H1 (cell line): Measurements from ENCODE around the gene COL2A1. TPM values are rescaled to one million over a fixed set of nuclear protein-coding genes. Genes with fewer than 3 reads are reported as not detected.

Experiments
- CTCF ChIA-PET: fragments of 300-600 bp; sonication (Branson Sonifier 250); formaldehyde crosslinking; loops from one replicate; lab custom pipeline; 2021; ENCODE audit not compliant: partially characterized antibody; lab: Charles Lee
- POLR2A ChIA-PET: fragments of 300-600 bp; sonication (Branson Sonifier 250); formaldehyde crosslinking; loops from one replicate; lab custom pipeline; 2021; ENCODE audit warnings: inconsistent platforms; ENCODE audit not compliant: partially characterized antibody; lab: Charles Lee
- DNase-seq, 2 experiments: peaks; one replicate each; pipeline versions ENCODE4 v3.0.0 to v3.0.0-alpha.2; 2010 to 2022; ENCODE audit warnings: low spot score in 2 of 2, low read depth in 1 of 2, mixed read lengths in 1 of 2
- FAIRE-seq: peaks from 2 replicates; lab custom pipeline; 2011; peaks lifted over from hg19 to GRCh38; lab: Jason Lieb, UNC
- H2AFZ ChIP-seq: 2 replicates; pipeline ENCODE4 v1.8.1; 2012; ENCODE audit warnings: low read length, inconsistent platforms
- H2AK5ac ChIP-seq: 2 replicates; pipeline ENCODE4 v1.6.1; 2013; ENCODE audit warnings: low read depth, low read length
- H2BK120ac ChIP-seq: replicated peaks from 2 replicates; pipeline ENCODE3; 2013; ENCODE audit warnings: low read depth, low read length, inconsistent platforms
- H2BK12ac ChIP-seq: 2 replicates; pipeline ENCODE4 v1.6.1; 2013; ENCODE audit warnings: low read depth, low read length
- H2BK15ac ChIP-seq: 2 replicates; pipeline ENCODE4 v1.6.1; 2013; ENCODE audit warnings: low read length
- H2BK20ac ChIP-seq: 2 replicates; pipeline ENCODE4 v1.6.1; 2013; ENCODE audit warnings: low read length
- H2BK5ac ChIP-seq: 2 replicates; pipeline ENCODE4 v1.6.1; 2013; ENCODE audit warnings: low read depth, low read length
- H3K14ac ChIP-seq: 2 replicates; pipeline ENCODE4 v1.6.1; 2013; ENCODE audit warnings: inconsistent platforms; ENCODE audit not compliant: insufficient read length
- H3K18ac ChIP-seq: 2 replicates; pipeline ENCODE4 v1.6.1; 2013; ENCODE audit warnings: low read length; ENCODE audit errors: extremely low read depth
- H3K23ac ChIP-seq: 2 replicates; pipeline ENCODE4 v1.6.1; 2013; ENCODE audit warnings: inconsistent platforms; ENCODE audit not compliant: insufficient read length
- H3K23me2 ChIP-seq: 2 replicates; pipeline ENCODE4 v1.6.1; 2013; ENCODE audit warnings: low read depth, low read length
- H3K27ac ChIP-seq: 2 replicates; pipeline ENCODE4 v1.6.1; 2011; ENCODE audit warnings: low read depth, low read length, inconsistent platforms
- H3K27me3 ChIP-seq, 4 experiments: replicated peaks in 1 of 4; 1 replicate in 1 of 4; 2 replicates in 3 of 4; pipeline versions ENCODE4 v1.6.1 to v1.8.1; 2011 to 2013; ENCODE audit warnings: low read length in 3 of 4, mild to moderate bottlenecking in 3 of 4, inconsistent platforms in 2 of 4, mixed read lengths in 2 of 4, moderate library complexity in 1 of 4; ENCODE audit not compliant: control insufficient read depth in 3 of 4, insufficient read depth in 3 of 4; ENCODE audit errors: extremely low read depth in 1 of 4
- H3K36me3 ChIP-seq, 4 experiments: 2 replicates each; pipeline versions ENCODE4 v1.6.1 to v1.8.1; 2011 to 2013; ENCODE audit warnings: mild to moderate bottlenecking in 4 of 4, low read length in 3 of 4, moderate library complexity in 2 of 4, control low read depth in 1 of 4, inconsistent platforms in 1 of 4; ENCODE audit not compliant: insufficient read depth in 4 of 4, control insufficient read depth in 2 of 4
- H3K4ac ChIP-seq: replicated peaks from 2 replicates; pipeline ENCODE3; 2013; ENCODE audit warnings: low read length, low read depth, mixed read lengths, inconsistent platforms; ENCODE audit not compliant: insufficient read length
- H3K4me1 ChIP-seq, 4 experiments: replicated peaks in 1 of 4; 1 replicate in 1 of 4; 2 replicates in 3 of 4; pipeline versions ENCODE4 v1.6.1 to v1.8.1; 2011 to 2013; ENCODE audit warnings: low read length in 3 of 4, inconsistent platforms in 2 of 4, mixed read lengths in 1 of 4; ENCODE audit not compliant: insufficient read depth in 4 of 4, control insufficient read depth in 3 of 4
- H3K4me2 ChIP-seq, 2 experiments: 2 replicates each; pipeline versions ENCODE4 v1.6.1 to v1.8.1; 2011 to 2013; ENCODE audit warnings: low read depth in 2 of 2, low read length in 2 of 2, control low read depth in 1 of 2, inconsistent platforms in 1 of 2, mild to moderate bottlenecking in 1 of 2; ENCODE audit not compliant: insufficient read depth in 1 of 2
- H3K4me3 ChIP-seq, 4 experiments: fragments of 200-600, 300-600 bp in 1 of 4; sonication (generic), shearing (Covaris generic), sonication (Bioruptor Twin) in 1 of 4; 2 replicates each; pipeline versions ENCODE4 v1.5.1 to v1.8.1; 2011 to 2016; ENCODE audit warnings: low read length in 4 of 4, low read depth in 3 of 4, control low read depth in 2 of 4, inconsistent platforms in 2 of 4, mild to moderate bottlenecking in 2 of 4, mixed read lengths in 1 of 4, moderate library complexity in 1 of 4; ENCODE audit not compliant: insufficient read depth in 2 of 4; ENCODE audit errors: extremely low read depth in 1 of 4
- H3K56ac ChIP-seq: replicated peaks from 2 replicates; pipeline ENCODE3; 2013; ENCODE audit warnings: low read depth, mild to moderate bottlenecking, mixed read lengths, low read length, inconsistent platforms; ENCODE audit not compliant: insufficient read length
- H3K79me1 ChIP-seq: 2 replicates; pipeline ENCODE4 v1.6.1; 2013; ENCODE audit warnings: low read depth, low read length, control low read depth
- H3K79me2 ChIP-seq, 2 experiments: 2 replicates each; pipeline versions ENCODE4 v1.6.1 to v1.8.1; 2012 to 2013; ENCODE audit warnings: low read length in 2 of 2, mild to moderate bottlenecking in 2 of 2, inconsistent platforms in 1 of 2; ENCODE audit not compliant: insufficient read depth in 2 of 2, control insufficient read depth in 1 of 2
- H3K9ac ChIP-seq, 4 experiments: replicated peaks in 1 of 4; 1 replicate in 1 of 4; 2 replicates in 3 of 4; pipeline versions ENCODE4 v1.6.1 to v1.8.1; 2011 to 2013; ENCODE audit warnings: low read depth in 3 of 4, low read length in 3 of 4, control low read depth in 2 of 4, mild to moderate bottlenecking in 2 of 4, moderate library complexity in 2 of 4, inconsistent platforms in 1 of 4; ENCODE audit errors: extremely low read depth in 1 of 4
- H3K9me3 ChIP-seq, 2 experiments: 2 replicates each; pipeline versions ENCODE4 v1.6.1 to v1.8.1; 2012 to 2013; ENCODE audit warnings: mild to moderate bottlenecking in 2 of 2, moderate library complexity in 2 of 2, control low read depth in 1 of 2, inconsistent platforms in 1 of 2, low read depth in 1 of 2, low read length in 1 of 2, mixed read lengths in 1 of 2; ENCODE audit not compliant: insufficient read depth in 2 of 2
- H4K20me1 ChIP-seq, 2 experiments: replicated peaks in 1 of 2; 2 replicates each; pipeline versions ENCODE3 to v1.8.1; 2011 to 2013; ENCODE audit warnings: inconsistent platforms in 2 of 2, low read length in 2 of 2, mild to moderate bottlenecking in 1 of 2; ENCODE audit not compliant: insufficient read depth in 2 of 2, control insufficient read depth in 1 of 2
- H4K5ac ChIP-seq: 2 replicates; pipeline ENCODE4 v1.6.1; 2013; ENCODE audit warnings: low read length, low read depth, mixed read lengths, inconsistent platforms; ENCODE audit not compliant: insufficient read length
- H4K8ac ChIP-seq: 2 replicates; pipeline ENCODE4 v1.8.0; 2013; ENCODE audit warnings: mild to moderate bottlenecking, moderate library complexity, low read length, inconsistent platforms; ENCODE audit not compliant: insufficient read depth; ENCODE audit errors: extremely low read depth
- H4K91ac ChIP-seq: replicated peaks from 2 replicates; pipeline ENCODE3; 2013; ENCODE audit warnings: low read length, mixed read lengths, inconsistent platforms; ENCODE audit not compliant: insufficient read length
- POLR2AphosphoS5 ChIP-seq: IDR thresholded peaks from 2 replicates; pipeline ENCODE4 v1.6.1; 2011; ENCODE audit warnings: low read depth, low read length
- SUZ12 ChIP-seq: fragments of 200-600 bp; sonication (generic); IDR thresholded peaks from 2 replicates; pipeline ENCODE4 v1.6.1; 2012; ENCODE audit warnings: mild to moderate bottlenecking, inconsistent platforms, low read length, moderate library complexity, mixed read lengths
- TCF12 ChIP-seq: IDR thresholded peaks from 2 replicates; pipeline ENCODE4 v1.6.1; 2011; ENCODE audit warnings: low read depth, mild to moderate bottlenecking, low read length
- WGBS, 2 experiments: shearing (Covaris generic) in 1 of 2; methylation state at CpG; one replicate each; pipeline versions ENCODE4 v1.1.6 to v1.1.7; 2013 to 2015; ENCODE audit warnings: low lambda C conversion rate in 2 of 2, mixed read lengths in 2 of 2, inconsistent platforms in 1 of 2, low coverage in 1 of 2, missing lambda C conversion rate in 1 of 2; ENCODE audit not compliant: insufficient replicate concordance in 2 of 2, insufficient coverage in 1 of 2, insufficient read length in 1 of 2; ENCODE audit errors: extremely low coverage in 1 of 2, missing lambda C conversion rate in 1 of 2; 5-methylcytosine and 5-hydroxymethylcytosine counted together
- polyA plus RNA-seq, 7 experiments: library from polyadenylated mRNA; depleted of rRNA in 3 of 7; stranded (reverse) in 5 of 7; unstranded in 2 of 7; fragments of >200 nt in 5 of 7; fragments of 200-250 nt in 2 of 7; gene quantifications; 1 replicate in 5 of 7; 2 replicates in 1 of 7; 4 replicates in 1 of 7; pipeline versions ENCODE4 v1.2.1 to v1.2.3, GENCODE V29; 2011 to 2013; ENCODE audit warnings: missing spikeins in 2 of 7, mixed read lengths in 2 of 7
- total RNA-seq: library from RNA; stranded (reverse); fragmentation: NEBNext Ultra II Directional; extraction: Animal tissue kit (Norgen Biotek cat#: 25700); gene quantifications from 2 replicates; pipeline ENCODE4 v1.2.1, GENCODE V29; 2021
- TF ChIP-seq, protein P1 (sequence below): IDR thresholded peaks from 2 replicates; pipeline ENCODE4 v1.6.1; 2012; ENCODE audit warnings: inconsistent platforms

Gene COL2A1
- total and polyA plus RNA-seq, 2 of the 8 experiments (the other 6 are each of a cell fraction or from before 2014, with no cell fraction given) = 4.2 to 14.6 TPM

DNA sequence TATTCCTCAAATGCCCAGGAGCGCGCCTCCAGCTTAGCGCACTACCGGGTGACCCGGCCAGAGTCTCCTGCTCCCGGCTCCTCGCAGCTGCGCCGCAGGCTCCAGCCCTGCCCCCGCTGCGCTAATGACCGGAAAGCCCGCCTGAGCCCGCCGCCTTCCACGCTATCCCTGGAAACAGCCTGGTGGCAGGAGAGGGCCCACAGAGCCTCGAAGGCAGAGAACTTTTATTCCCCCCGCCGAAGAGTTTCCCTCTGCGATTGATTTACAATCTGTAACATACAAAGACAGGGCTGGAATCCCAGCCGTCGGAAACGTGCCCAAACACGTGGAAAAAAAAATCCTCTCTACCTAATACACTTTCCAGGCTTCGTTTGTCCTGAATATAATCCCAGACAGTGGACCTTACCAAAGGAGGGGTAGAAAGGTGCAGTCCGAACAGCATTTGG lies 1.5 kb downstream of the COL2A1 start:
- Histone ChIP-seq H2BK20ac (peak overlapping the region; percentile 72; the same call in 1 of the 2 replicates), H2BK5ac (no peak overlapping the region), H3K56ac (no peak overlapping the region), H4K8ac (no peak overlapping the region), H2AK5ac (peak overlapping the region; percentile 33; the same call in 1 of the 2 replicates), H2BK120ac (no peak overlapping the region), H4K5ac (no peak overlapping the region), H3K79me2 (no peaks in the 10 kb centered on the region), H3K4me2 (peak overlapping the region; percentile 90 to 99), H2BK12ac (no peak overlapping the region), H3K4me3 (peak overlapping the region in 1 of 4 experiments; percentile 60; a peak in 2 of 8 replicates), H2BK15ac (no peak overlapping the region), H2AFZ (no peak overlapping the region), H3K36me3 (no peaks in the 10 kb centered on the region), H3K23me2 (peaks cover 25% of the 10 kb centered on the region), H3K27ac (no peak overlapping the region), H4K20me1 (peaks cover 5 to 21% of the 10 kb centered on the region in 2 experiments), H3K9ac (no peak overlapping the region), H3K4me1 (peaks cover 21 to 34% (median 24%) of the 10 kb centered on the region in 4 experiments), H3K4ac (no peak overlapping the region), H3K27me3 (peaks cover 70 to 100% (median 99%) of the 10 kb centered on the region in 4 experiments), H3K23ac (no peak overlapping the region), H3K9me3 (no peaks in the 10 kb centered on the region), H3K14ac (no peak overlapping the region), H4K91ac (no peak overlapping the region), H3K18ac (no peak overlapping the region), H3K79me1 (no peaks in the 10 kb centered on the region; the same call in 1 of the 2 replicates)
- DNase-seq (peak in 1 of 2 experiments; percentile 71), FAIRE-seq (no peak)
- WGBS, 2 experiments = 5% methylated on average over 26 of the region's 26 CpGs; no CpG with 5 or more reads in 1 of the 2 experiments
- TF ChIP-seq SUZ12 (peak; percentile 90), POLR2AphosphoS5 (no peak), TCF12 (0 out of 2 replicates have a peak, but pooled peaks have one; percentile 36)
- TF ChIP-seq, protein P1, sequence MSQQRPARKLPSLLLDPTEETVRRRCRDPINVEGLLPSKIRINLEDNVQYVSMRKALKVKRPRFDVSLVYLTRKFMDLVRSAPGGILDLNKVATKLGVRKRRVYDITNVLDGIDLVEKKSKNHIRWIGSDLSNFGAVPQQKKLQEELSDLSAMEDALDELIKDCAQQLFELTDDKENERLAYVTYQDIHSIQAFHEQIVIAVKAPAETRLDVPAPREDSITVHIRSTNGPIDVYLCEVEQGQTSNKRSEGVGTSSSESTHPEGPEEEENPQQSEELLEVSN = peak; percentile 27; the same call in 1 of the 2 replicates
- CTCF ChIA-PET = interaction anchor here (1.0 to 2.6 kb wide), 6 partner anchors 20 to 176 kb away, joined by 3 to 11 read pairs (median 4); partner anchors contain the start of gene TMEM106C
- POLR2A ChIA-PET = interaction anchor here (1.0 to 1.8 kb wide), 4 partner anchors 19 to 98 kb away, joined by 3 to 7 read pairs (median 4); partner anchors contain the start of genes TMEM106C and VDR
